HL-60 (cell line): ENCODE data around the gene MIS18A.

Source experiments
- CTCF ChIP-seq: IDR thresholded peaks from one replicate; pipeline ENCODE4 v1.5.1; 2011; ENCODE audit warnings: low read length, control low read depth, inconsistent platforms; ENCODE audit not compliant: insufficient read depth
- POLR2AphosphoS5 ChIP-seq: IDR thresholded peaks from 2 replicates; pipeline ENCODE4 v1.6.1; 2012; ENCODE audit warnings: low read depth
- REST ChIP-seq: IDR thresholded peaks from 2 replicates; pipeline ENCODE4 v1.6.1; 2012; ENCODE audit warnings: low read depth; ENCODE audit not compliant: insufficient replicate concordance

GRCh38 chr21:32278103-32278502, 746 bp downstream of the MIS18A start:
- no peak for TF ChIP-seq REST
- TF ChIP-seq CTCF, result no peak
- TF ChIP-seq POLR2AphosphoS5, result no peak; the same call in 1 of the 2 replicates
